ENCODE data around the gene GUCY2D. TPM values are rescaled to one million over a fixed set of nuclear protein-coding genes. Genes with fewer than 3 reads are reported as not detected.
"Not testable (repeated sequence)": the region's sequence is repeated elsewhere in the genome, so short reads cannot be mapped to it uniquely, and the experiment has no call there.

Gene GUCY2D
- total RNA-seq, result under 1 TPM in 1 of 3 donors, not detected in 2; 0.26 TPM
- long read RNA-seq, donor 1, result 0 reads
- long read RNA-seq, donor 2, result 0 reads

DNA sequence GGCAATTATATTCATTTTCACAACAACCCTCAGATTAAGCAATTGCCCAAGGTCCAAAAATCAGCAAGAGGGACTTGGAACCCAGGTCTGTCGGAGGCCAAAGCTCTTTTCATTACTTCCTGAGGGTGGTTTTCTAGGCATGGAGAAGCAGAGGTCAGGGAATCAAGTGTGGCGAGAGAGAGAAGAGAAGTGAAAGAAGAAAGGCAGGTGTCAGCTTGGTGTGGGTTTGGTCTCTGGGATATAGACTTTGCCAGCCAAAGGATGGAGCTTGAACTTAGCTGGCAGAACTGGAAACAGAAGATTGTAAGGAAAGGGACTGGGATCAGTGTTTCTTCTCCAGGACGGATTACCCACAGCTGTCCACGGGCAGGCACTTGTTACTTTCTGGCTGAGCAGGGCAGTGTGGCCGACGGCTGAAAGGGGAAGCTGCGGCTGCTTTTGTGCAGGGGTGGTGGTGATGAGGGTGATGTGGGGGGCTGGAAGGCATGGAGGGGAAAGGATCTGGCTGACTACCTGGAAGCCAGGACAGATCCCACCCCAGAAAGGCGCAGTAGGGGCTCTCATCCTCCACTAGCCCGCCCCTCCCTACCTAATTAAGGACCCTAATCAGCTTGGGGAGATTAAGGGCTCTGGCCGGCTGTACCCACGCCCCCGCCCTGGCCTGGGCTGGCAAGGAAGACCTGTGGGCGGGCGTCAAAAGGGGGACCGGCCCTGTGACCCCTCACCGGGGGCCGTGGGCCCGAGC is at the start of gene GUCY2D:
Gene GUCY2D, plus strand, starts transcription at position 640 of the 745 bp plus-strand sequence. CDS start 433 bp downstream, outside the sequence.
- ATAC-seq (peak; percentile 48), DNase-seq (no peak)
- TF ChIP-seq, protein P1, sequence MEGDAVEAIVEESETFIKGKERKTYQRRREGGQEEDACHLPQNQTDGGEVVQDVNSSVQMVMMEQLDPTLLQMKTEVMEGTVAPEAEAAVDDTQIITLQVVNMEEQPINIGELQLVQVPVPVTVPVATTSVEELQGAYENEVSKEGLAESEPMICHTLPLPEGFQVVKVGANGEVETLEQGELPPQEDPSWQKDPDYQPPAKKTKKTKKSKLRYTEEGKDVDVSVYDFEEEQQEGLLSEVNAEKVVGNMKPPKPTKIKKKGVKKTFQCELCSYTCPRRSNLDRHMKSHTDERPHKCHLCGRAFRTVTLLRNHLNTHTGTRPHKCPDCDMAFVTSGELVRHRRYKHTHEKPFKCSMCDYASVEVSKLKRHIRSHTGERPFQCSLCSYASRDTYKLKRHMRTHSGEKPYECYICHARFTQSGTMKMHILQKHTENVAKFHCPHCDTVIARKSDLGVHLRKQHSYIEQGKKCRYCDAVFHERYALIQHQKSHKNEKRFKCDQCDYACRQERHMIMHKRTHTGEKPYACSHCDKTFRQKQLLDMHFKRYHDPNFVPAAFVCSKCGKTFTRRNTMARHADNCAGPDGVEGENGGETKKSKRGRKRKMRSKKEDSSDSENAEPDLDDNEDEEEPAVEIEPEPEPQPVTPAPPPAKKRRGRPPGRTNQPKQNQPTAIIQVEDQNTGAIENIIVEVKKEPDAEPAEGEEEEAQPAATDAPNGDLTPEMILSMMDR (IDR thresholded peaks at IDR 0.05), result no peak
- peaks cover 7% of the 10 kb centered on the region for H3K4me1 ChIP-seq (ENCODE audit: low read depth)
- intact Hi-C loops (cut with DNase I, micrococcal nuclease), result no loop called here
- H3K36me3 ChIP-seq (ENCODE audit: low read depth), result no peaks in the 10 kb centered on the region
- no peak within 1 kb of the TSS for H3K4me3 ChIP-seq
- H3K9me3 ChIP-seq, result no peaks in the 10 kb centered on the region

DNA sequence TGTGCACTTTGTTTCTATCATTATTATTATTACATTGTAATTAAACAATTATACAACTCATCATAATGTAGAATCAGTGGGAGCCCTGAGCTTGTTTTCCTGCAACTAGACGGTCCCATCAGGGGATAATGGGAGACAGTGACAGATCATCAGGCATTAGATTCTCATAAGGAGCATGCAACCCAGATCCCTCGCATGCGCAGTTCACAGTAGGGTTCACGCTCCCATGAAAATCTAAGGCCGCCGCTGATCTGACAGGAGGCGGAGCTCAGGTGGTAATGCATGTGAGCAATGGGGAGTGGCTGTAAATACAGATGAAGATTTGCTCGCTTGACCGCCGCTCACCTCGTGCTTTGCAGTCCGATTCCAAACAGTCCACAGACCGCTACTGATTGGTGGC is 49.1 kb upstream of the GUCY2D start:
- H3K36me3 ChIP-seq (ENCODE audit: low read depth); DNase-seq; H3K4me1 ChIP-seq (ENCODE audit: low read depth); H3K9me3 ChIP-seq; H3K4me3 ChIP-seq; ATAC-seq; intact Hi-C loops (cut with DNase I, micrococcal nuclease): not testable (repeated sequence)

DNA sequence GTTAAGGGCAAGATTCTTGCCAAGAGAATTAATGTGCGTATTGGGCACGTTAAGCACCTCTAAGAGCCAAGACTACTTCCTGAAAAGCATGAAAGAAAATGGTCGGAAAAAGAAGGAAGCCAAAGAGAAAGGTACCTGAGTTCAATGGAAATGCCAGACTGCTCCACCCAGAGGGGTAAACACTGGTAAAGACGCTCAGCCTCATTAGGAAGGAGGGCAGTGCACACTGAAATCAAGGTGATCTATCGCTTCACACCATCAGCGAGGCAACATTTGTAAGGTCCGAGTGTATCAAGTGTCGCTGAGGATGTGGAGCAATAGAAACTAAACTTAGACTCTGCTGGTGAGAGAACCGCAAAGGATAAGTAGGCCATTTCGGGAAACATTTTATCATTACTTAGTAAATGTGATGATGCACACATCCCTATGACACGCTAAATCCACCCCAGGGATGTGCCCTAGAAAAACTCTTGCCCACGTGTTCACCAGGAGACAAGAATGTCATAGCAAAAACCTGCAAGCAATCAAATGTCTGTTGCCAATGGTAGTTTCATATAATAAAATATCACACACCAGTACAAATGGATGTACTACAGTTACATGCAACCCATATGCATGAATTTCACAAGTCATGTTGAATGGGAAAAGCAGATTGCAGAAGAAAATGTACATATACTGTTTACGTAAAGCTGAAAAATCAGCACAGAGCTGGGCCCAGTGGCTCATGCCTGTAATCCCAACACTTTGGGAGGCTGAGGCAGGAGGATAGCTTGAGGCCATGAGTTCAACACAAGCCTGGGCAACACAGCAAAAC is 46.8 kb upstream of the GUCY2D start:
- TF ChIP-seq, protein P1 (IDR thresholded peaks at IDR 0.05), result no peak
- ATAC-seq, result no peak

DNA sequence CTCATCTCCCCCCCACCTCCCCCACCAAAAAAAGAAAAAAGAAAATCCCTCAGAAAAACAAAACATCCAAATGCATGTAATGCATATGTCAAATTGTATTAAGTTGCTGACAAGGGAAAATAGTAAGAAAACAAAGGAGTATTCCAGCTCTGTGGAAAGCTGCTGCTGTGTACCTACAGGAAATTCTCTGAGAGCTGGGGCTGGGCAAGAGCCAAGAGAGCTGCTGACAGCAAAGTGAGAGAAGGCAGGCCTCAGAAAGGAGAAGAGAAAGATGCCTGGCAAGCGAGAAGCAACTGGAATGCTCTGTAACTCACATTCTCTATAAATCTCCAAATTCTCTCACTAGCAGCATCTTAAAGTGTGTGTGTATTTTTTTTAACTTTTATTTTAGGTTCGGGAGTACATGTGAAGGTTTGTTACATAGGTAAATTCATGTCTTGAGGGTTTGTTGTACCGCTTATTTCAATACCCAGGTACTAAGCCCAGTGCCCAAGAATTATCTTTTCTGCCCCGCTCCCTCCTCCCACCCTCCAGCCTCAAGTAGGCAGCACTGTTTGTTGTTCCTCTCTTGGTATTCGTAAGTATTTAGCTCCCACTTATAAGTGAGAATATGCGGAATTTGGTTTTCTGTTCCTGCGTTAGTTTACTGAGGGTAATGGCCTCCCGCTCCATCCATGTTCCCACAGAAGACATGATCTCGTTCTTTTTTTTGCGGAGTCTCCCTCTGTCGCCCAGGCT is 46.0 kb upstream of the GUCY2D start:
- Histone ChIP-seq H3K9me3 (no peaks in the 10 kb centered on the region), H3K4me1 (ENCODE audit: low read depth) (no peaks in the 10 kb centered on the region), H3K4me3 (no peak overlapping the region), H3K36me3 (ENCODE audit: low read depth) (no peaks in the 10 kb centered on the region)
- DNase-seq (peak in 1 of 3 donors; percentile 13), ATAC-seq (no peak)
- TF ChIP-seq, protein P1 (IDR thresholded peaks at IDR 0.05), result no peak
- intact Hi-C loops (cut with DNase I, micrococcal nuclease), result no loop called here

More for the DNA sequence above, 46.8 kb upstream of the GUCY2D start:
- Histone ChIP-seq H3K36me3 (ENCODE audit: low read depth) (no peaks in the 10 kb centered on the region), H3K9me3 (no peaks in the 10 kb centered on the region), H3K4me1 (ENCODE audit: low read depth) (no peaks in the 10 kb centered on the region), H3K4me3 (no peak overlapping the region)
- DNase-seq, result no peak
- intact Hi-C loops (cut with DNase I, micrococcal nuclease), result no loop called here

DNA sequence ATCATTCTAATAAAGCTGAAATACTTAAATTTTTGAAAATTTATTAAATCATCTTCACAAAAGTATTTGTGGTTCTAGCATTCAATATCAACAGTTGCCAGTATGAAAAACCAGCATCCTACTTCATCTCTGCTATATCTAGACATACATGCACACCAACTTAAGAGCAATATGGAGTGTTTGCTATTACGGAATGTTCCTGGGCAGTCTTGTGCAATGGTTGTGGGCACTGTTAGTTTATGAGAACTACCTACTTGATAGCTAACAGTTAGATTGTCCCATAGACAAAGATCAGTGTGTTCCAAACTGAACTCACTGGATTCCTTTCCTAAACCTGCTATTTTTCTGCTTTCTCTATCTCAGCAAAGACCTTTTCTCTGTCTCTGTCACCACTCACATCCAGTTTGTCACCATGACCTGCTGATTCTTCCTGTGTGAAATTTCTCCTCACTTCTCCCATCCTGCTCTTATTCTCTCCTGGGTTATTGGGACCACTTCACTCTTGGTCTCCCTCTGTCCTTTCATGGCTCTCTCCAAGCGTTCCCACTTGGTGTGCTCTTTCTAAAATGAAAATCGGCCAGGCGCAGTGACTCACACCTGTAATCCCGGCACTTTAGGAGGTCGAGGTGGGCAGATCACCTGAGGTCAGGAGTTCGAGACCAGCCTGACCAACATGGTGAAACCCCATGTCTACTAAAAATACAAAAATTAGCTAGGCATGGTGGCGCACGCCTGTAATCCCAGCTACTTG is 42.7 kb upstream of the GUCY2D start:
- no peak for DNase-seq
- TF ChIP-seq, protein P1 (IDR thresholded peaks at IDR 0.05), result no peak
- H3K9me3 ChIP-seq, result no peaks in the 10 kb centered on the region
- no peaks in the 10 kb centered on the region for H3K4me1 ChIP-seq (ENCODE audit: low read depth)
- intact Hi-C loops (cut with DNase I, micrococcal nuclease), result no loop called here
- H3K4me3 ChIP-seq, result no peak overlapping the region
- no peaks in the 10 kb centered on the region for H3K36me3 ChIP-seq (ENCODE audit: low read depth)
- no peak for ATAC-seq

All from mucosa of descending colon (tissue), 3 donors.